ENCODE results near the gene PKDREJ. TPM values are rescaled to one million over a fixed set of nuclear protein-coding genes. Genes with fewer than 3 reads are reported as not detected.

The PKDREJ gene
- total and polyA plus RNA-seq, 8 donors = under 0.01 to 0.10 (median 0.06) TPM; not detected in 5

GRCh38 chr22:46224044-46224897 lies 38.9 kb downstream of the PKDREJ start:
- no peak for TF ChIP-seq CTCF (IDR thresholded peaks at IDR 0.05)
- TF ChIP-seq POLR2AphosphoS5 (IDR thresholded peaks at IDR 0.05) = no peak
- TF ChIP-seq POLR2A (IDR thresholded peaks at IDR 0.05) = no peak
- TF ChIP-seq EP300 (IDR thresholded peaks at IDR 0.05) = no peak
- H3K36me3 ChIP-seq = peaks cover 7 to 82% (median 69%) of the 10 kb centered on the region in 4 donors

GRCh38 chr22:46220921-46221320 lies 42.2 kb downstream of the PKDREJ start:
- WGBS, 5 donors = 89 to 95% (median 93%) methylated on average over 5 of the region's 5 CpGs
- intact Hi-C loops (cut with DNase I; ENCODE audit: low total_unique reads) = no loop called here
- peaks cover 26 to 96% (median 92%) of the 10 kb centered on the region in 4 donors for H3K36me3 ChIP-seq
- no peak for DNase-seq
- H3K27me3 ChIP-seq = no peaks in the 10 kb centered on the region
- H3K4me3 ChIP-seq = no peak overlapping the region
- H3K9me3 ChIP-seq = no peaks in the 10 kb centered on the region
- H3K4me1 ChIP-seq = no peaks in the 10 kb centered on the region
- H3K27ac ChIP-seq = no peak overlapping the region
- no peak for TF ChIP-seq CTCF (IDR thresholded peaks at IDR 0.05)
- no peak for TF ChIP-seq EP300 (IDR thresholded peaks at IDR 0.05)
- TF ChIP-seq POLR2A (IDR thresholded peaks at IDR 0.05) = no peak
- TF ChIP-seq POLR2AphosphoS5 (IDR thresholded peaks at IDR 0.05) = no peak

More at GRCh38 chr22:46224044-46224897, 38.9 kb downstream of the PKDREJ start:
- Histone ChIP-seq H3K27ac (no peak overlapping the region), H3K4me1 (no peaks in the 10 kb centered on the region), H3K27me3 (no peaks in the 10 kb centered on the region), H3K9me3 (no peaks in the 10 kb centered on the region), H3K4me3 (no peak overlapping the region)
- 69 to 81% (median 77%) methylated on average over 19 to 23 of the region's 23 CpGs for WGBS, 5 donors
- DNase-seq = peak in 1 of 2 donors; percentile 50
- intact Hi-C loops (cut with DNase I; ENCODE audit: low total_unique reads) = no loop called here

GRCh38 chr22:46219636-46220035 lies 43.5 kb downstream of the PKDREJ start:
- no peak for DNase-seq
- peaks cover 28 to 96% (median 93%) of the 10 kb centered on the region in 4 donors for H3K36me3 ChIP-seq
- no peak for TF ChIP-seq EP300 (IDR thresholded peaks at IDR 0.05)
- TF ChIP-seq POLR2A (IDR thresholded peaks at IDR 0.05) = no peak
- no peak for TF ChIP-seq CTCF (IDR thresholded peaks at IDR 0.05)
- no peak for TF ChIP-seq POLR2AphosphoS5 (IDR thresholded peaks at IDR 0.05)
- no peaks in the 10 kb centered on the region for H3K27me3 ChIP-seq
- H3K27ac ChIP-seq = no peak overlapping the region
- no peaks in the 10 kb centered on the region for H3K9me3 ChIP-seq
- WGBS, 5 donors = 69 to 74% (median 71%) methylated on average over 10 of the region's 10 CpGs
- intact Hi-C loops (cut with DNase I; ENCODE audit: low total_unique reads) = no loop called here
- no peaks in the 10 kb centered on the region for H3K4me1 ChIP-seq
- no peak overlapping the region for H3K4me3 ChIP-seq

- WGBS, 5 donors = 95 to 99% (median 97%) methylated on average over 28 of the region's 28 CpGs
- Histone ChIP-seq H3K4me3 (no peak overlapping the region), H3K27me3 (no peaks in the 10 kb centered on the region), H3K36me3 (peaks cover 34 to 98% (median 87%) of the 10 kb centered on the region in 4 donors), H3K27ac (no peak overlapping the region), H3K4me1 (no peaks in the 10 kb centered on the region), H3K9me3 (peaks cover 2 to 5% (median 3%) of the 10 kb centered on the region in 4 donors)
- intact Hi-C loops (cut with DNase I; ENCODE audit: low total_unique reads) = no loop called here
- no peak for DNase-seq
- no peak for TF ChIP-seq CTCF (IDR thresholded peaks at IDR 0.05)
- TF ChIP-seq POLR2AphosphoS5 (IDR thresholded peaks at IDR 0.05) = no peak
- no peak for TF ChIP-seq EP300 (IDR thresholded peaks at IDR 0.05)
- TF ChIP-seq POLR2A (IDR thresholded peaks at IDR 0.05) = no peak
Observed at GRCh38 chr22:46214616-46215015, 48.5 kb downstream of the PKDREJ start.

All from stomach (tissue), 9 donors.